Spleen (tissue), 7 donors: ENCODE results near the gene TTC39B.

Experiments
- POLR2A ChIP-seq, 3 donors: fragments of 450-650 bp; IDR thresholded peaks; one replicate each; pipeline ENCODE4 v1.5.1; 2017; ENCODE audit warnings: antibody characterized with exemption in 3 of 3, mild to moderate bottlenecking in 1 of 3
- POLR2AphosphoS5 ChIP-seq, 3 donors: sonication (generic); formaldehyde crosslinking; IDR thresholded peaks; one replicate each; pipeline ENCODE4 v1.5.1; 2017; ENCODE audit warnings: antibody characterized with exemption in 3 of 3
- TF ChIP-seq, protein P1 (sequence below), 11 experiments: fragments of 200-600 bp in 7 of 11; fragments of 450-650 bp in 4 of 11; sonication (generic) in 4 of 11; IDR thresholded peaks in 8 of 11; conservative IDR thresholded peaks in 3 of 11; 1 replicate in 7 of 11; 2 replicates in 4 of 11; pipeline versions ENCODE4 v1.4.0 to v1.8.0; 2016 to 2021; ENCODE audit warnings: antibody characterized with exemption in 11 of 11, inconsistent platforms in 4 of 11, mild to moderate bottlenecking in 1 of 11
- donor health status: DM: no; HTN: no; CAD: no; lungs with moderate emphysema.
- donor health status: DM: no; HTN: no; CAD: no.
- donor health status: DM: no; HTN: no; CAD: no.

DNA sequence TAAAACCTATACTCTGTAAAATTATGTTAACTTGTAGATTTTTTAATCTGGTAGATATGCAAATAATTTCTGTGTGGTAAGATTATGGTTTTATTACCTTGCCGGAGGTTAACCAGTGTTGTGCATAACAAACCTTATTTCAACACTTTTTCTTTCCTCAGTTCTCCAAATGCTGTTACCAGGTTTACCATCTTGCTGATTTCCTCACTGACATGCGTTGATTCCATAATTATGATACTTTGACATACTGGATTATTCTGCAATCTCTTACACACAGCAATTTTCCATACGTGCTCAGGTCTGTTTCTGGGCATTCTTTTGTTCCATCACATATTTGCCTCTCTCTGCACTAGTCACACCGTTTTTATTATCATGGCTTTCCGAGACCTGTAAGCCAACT is 77.6 kb downstream of the TTC39B start:
- TF ChIP-seq, protein P1, sequence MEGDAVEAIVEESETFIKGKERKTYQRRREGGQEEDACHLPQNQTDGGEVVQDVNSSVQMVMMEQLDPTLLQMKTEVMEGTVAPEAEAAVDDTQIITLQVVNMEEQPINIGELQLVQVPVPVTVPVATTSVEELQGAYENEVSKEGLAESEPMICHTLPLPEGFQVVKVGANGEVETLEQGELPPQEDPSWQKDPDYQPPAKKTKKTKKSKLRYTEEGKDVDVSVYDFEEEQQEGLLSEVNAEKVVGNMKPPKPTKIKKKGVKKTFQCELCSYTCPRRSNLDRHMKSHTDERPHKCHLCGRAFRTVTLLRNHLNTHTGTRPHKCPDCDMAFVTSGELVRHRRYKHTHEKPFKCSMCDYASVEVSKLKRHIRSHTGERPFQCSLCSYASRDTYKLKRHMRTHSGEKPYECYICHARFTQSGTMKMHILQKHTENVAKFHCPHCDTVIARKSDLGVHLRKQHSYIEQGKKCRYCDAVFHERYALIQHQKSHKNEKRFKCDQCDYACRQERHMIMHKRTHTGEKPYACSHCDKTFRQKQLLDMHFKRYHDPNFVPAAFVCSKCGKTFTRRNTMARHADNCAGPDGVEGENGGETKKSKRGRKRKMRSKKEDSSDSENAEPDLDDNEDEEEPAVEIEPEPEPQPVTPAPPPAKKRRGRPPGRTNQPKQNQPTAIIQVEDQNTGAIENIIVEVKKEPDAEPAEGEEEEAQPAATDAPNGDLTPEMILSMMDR (IDR thresholded peaks at IDR 0.05 in 8 of 11, conservative IDR thresholded peaks at IDR 0.05 in 3 of 11): no peak
- TF ChIP-seq POLR2AphosphoS5 (IDR thresholded peaks at IDR 0.05) (no peak), POLR2A (IDR thresholded peaks at IDR 0.05) (no peak)
